GM21786 (cell line): ENCODE data around the gene PSENEN.
"Not testable (repeated sequence)": the region's sequence is repeated elsewhere in the genome, so short reads cannot be mapped to it uniquely, and the experiment has no call there.

ENCODE experiments used
- ATAC-seq: cut with Tn5 transposase; IDR thresholded peaks from one replicate; pipeline ENCODE4 v1.9.1; 2021; ENCODE audit not compliant: unreplicated experiment

The PSENEN gene

GRCh38 chr19:35718345-35719041, 27.0 kb upstream of the PSENEN start:
- no peak for ATAC-seq

- no peak for ATAC-seq
Measured at GRCh38 chr19:35719402-35720162, 25.9 kb upstream of the PSENEN start.

- ATAC-seq: no peak
Measured at GRCh38 chr19:35720163-35720524, 25.3 kb upstream of the PSENEN start.

- ATAC-seq: no peak
Measured at GRCh38 chr19:35720648-35721047, 24.8 kb upstream of the PSENEN start.

GRCh38 chr19:35721374-35721773, 24.1 kb upstream of the PSENEN start:
- no peak for ATAC-seq

GRCh38 chr19:35722461-35722860, 23.0 kb upstream of the PSENEN start:
- ATAC-seq: no peak

- ATAC-seq: no peak
Measured at GRCh38 chr19:35722897-35723296, 22.6 kb upstream of the PSENEN start.

GRCh38 chr19:35723671-35724070, 21.8 kb upstream of the PSENEN start:
- no peak for ATAC-seq

- ATAC-seq: not testable (repeated sequence)
Measured at GRCh38 chr19:35724132-35724531, 21.3 kb upstream of the PSENEN start.

- no peak for ATAC-seq
Measured at GRCh38 chr19:35724560-35724959, 20.9 kb upstream of the PSENEN start.

- ATAC-seq: no peak
Measured at GRCh38 chr19:35725216-35725861, 20.1 kb upstream of the PSENEN start.

GRCh38 chr19:35727053-35727955, 18.1 kb upstream of the PSENEN start:
- no peak for ATAC-seq

GRCh38 chr19:35727956-35728706, 17.3 kb upstream of the PSENEN start:
- no peak for ATAC-seq

- ATAC-seq: no peak
Measured at GRCh38 chr19:35729021-35729420, 16.4 kb upstream of the PSENEN start.

GRCh38 chr19:35729763-35730162, 15.7 kb upstream of the PSENEN start:
- ATAC-seq: no peak

- no peak for ATAC-seq
Measured at GRCh38 chr19:35730326-35730725, 15.1 kb upstream of the PSENEN start.

- no peak for ATAC-seq
Measured at GRCh38 chr19:35731353-35731752, 14.1 kb upstream of the PSENEN start.

GRCh38 chr19:35731779-35732405, 13.6 kb upstream of the PSENEN start:
- ATAC-seq: no peak

GRCh38 chr19:35732540-35733179, 12.8 kb upstream of the PSENEN start:
- ATAC-seq: no peak
